ENCODE results near the gene PRKAG2. TPM values are rescaled to one million over a fixed set of nuclear protein-coding genes. Genes with fewer than 3 reads are reported as not detected.

The PRKAG2 gene
- total RNA-seq, 2 experiments from 2014 or later, result 16.9 to 18.7 TPM

DNA sequence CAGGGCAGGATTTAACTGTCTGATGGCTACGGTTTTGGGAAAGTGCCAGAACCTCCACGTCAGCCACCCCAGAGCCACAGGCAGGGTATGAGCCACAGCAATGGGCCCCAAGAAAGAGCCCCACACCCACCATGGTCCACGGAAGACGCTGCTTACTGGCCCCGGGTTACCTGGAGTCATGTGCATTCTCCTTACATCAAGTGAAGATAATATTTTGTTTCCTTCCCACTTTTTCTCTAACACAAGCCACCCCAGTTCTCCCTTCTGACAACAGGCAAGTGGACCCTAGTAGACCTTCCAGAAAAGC, 67.1 kb downstream of the PRKAG2 start:
- H3K4me3 Mint-ChIP-seq, result no peak overlapping the region
- peaks cover 5% of the 10 kb centered on the region for H3K4me1 Mint-ChIP-seq (ENCODE audit: low read depth)
- CTCF ChIA-PET, result no interaction called here
- no peaks in the 10 kb centered on the region for H3K27me3 Mint-ChIP-seq (ENCODE audit: low read depth)
- no peak overlapping the region for H3K27ac Mint-ChIP-seq
- intact Hi-C loops (cut with micrococcal nuclease), result no loop called here
- no peaks in the 10 kb centered on the region for H3K36me3 Mint-ChIP-seq (ENCODE audit: low read depth)
- DNase-seq, result no peak
- no peaks in the 10 kb centered on the region for H3K9me3 Mint-ChIP-seq

DNA sequence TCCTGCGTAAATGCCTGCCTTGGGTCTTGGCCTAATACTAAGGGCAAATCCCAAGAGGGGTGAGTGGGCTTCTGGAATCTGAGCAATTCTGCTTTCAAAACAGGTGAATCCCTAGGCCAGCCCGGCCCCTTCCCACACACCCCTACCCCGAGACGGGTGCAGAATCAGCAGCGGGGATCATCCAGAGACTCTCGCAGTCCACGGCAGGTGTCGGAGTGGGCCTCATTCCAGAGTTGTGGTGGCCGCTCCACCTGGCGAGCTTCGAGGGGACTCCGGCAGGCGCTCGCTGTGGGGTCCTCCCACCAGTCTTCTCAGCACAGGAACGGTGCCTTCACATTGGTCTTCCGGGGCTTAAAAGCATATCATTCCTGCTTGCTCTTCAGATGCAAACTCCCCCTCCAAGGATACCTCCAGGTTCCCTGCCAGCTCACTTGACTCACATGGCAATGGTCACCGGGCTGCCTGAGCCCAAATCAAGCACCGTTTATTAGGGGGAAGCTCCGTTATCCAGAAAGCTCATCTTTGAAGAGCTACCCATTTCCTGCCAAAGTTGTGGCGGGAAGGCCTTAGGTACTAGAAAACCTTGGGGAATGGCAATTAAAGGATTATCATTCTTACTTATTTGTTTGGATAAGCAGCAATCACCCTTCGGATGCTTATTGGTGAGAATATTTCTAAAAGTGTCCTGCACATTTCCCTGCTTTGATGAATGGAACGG, 67.6 kb downstream of the PRKAG2 start:
- H3K27ac Mint-ChIP-seq, result no peak overlapping the region
- H3K4me1 Mint-ChIP-seq (ENCODE audit: low read depth), result peaks cover 5% of the 10 kb centered on the region
- intact Hi-C loops (cut with micrococcal nuclease), result no loop called here
- H3K4me3 Mint-ChIP-seq, result no peak overlapping the region
- H3K36me3 Mint-ChIP-seq (ENCODE audit: low read depth), result no peaks in the 10 kb centered on the region
- CTCF ChIA-PET, result interaction anchor here (0.6 kb wide), 2 partner anchors 124 to 150 kb away, joined by 3 to 6 read pairs; no protein-coding TSS in a partner anchor
- H3K9me3 Mint-ChIP-seq, result no peaks in the 10 kb centered on the region
- DNase-seq, result no peak
- no peaks in the 10 kb centered on the region for H3K27me3 Mint-ChIP-seq (ENCODE audit: low read depth)

DNA sequence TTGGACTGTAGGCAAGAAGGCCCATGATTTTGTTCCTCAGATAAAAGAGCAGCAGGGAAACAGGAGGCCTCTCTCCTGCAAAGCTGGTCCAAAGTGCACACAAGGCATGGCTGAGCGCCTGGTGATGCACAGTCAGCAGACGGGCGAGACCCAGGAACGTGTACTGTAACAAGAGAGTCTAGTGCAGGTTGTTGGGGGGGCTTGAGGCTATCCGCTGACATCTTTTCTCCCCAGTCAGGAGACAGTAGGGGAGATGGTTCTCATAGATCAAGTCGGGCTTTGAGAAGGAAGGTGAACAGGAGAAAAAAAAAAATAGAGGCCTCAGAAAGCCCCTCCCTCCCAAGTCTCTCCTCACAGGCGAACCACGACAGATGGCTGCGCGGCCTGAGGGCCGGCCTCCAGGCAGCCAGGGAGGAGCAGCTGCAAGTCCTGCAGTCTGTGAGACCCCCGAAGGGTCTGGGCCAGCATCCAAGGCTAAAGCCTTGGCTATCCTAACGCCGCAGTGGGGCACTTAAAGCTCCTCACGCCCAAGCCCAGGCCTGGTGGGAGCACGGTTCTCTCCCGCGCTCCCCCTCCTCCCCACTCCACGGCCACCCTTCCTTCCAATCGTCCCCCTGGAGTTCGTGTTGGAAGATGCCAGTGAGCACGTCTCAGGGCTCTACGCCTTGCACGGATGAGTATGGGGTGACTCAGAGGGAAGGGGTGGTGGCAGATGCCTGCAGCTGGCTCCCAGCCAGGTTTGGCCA, 68.3 kb downstream of the PRKAG2 start:
- no peak for DNase-seq
- Mint-ChIP-seq H3K27me3 (ENCODE audit: low read depth) (no peaks in the 10 kb centered on the region), H3K9me3 (no peaks in the 10 kb centered on the region), H3K27ac (no peak overlapping the region), H3K4me3 (no peak overlapping the region), H3K4me1 (ENCODE audit: low read depth) (peaks cover under 1% of the 10 kb centered on the region), H3K36me3 (ENCODE audit: low read depth) (no peaks in the 10 kb centered on the region)
- intact Hi-C loops (cut with micrococcal nuclease), result no loop called here
- CTCF ChIA-PET, result interaction anchor here (0.6 kb wide), 2 partner anchors 125 to 149 kb away, joined by 3 to 6 read pairs; no protein-coding TSS in a partner anchor

DNA sequence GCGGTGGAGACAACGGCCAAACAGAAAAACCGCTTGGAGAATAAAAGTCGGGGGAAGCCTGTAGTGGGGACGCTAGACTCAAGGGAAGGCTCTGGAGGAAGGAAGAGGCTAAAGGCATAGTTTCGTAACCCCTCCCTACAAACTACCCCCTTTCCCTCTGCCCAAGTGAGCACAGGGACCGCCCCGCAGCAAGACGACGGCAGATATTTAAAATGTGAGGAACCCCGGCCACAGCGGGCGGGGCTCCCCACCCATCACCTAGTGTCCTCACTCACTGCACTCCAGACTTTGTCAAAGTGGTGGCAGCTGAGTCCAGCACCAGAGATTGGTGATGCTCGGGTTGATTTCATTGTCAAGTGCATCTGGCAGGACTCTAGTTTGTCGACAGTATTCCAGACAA, 69.1 kb downstream of the PRKAG2 start:
- H3K36me3 Mint-ChIP-seq (ENCODE audit: low read depth), result no peaks in the 10 kb centered on the region
- H3K4me3 Mint-ChIP-seq, result no peak overlapping the region
- H3K27me3 Mint-ChIP-seq (ENCODE audit: low read depth), result no peaks in the 10 kb centered on the region
- H3K4me1 Mint-ChIP-seq (ENCODE audit: low read depth), result no peaks in the 10 kb centered on the region
- DNase-seq, result no peak
- H3K9me3 Mint-ChIP-seq, result no peaks in the 10 kb centered on the region
- intact Hi-C loops (cut with micrococcal nuclease), result no loop called here
- H3K27ac Mint-ChIP-seq, result no peak overlapping the region
- CTCF ChIA-PET, result interaction anchor here (1.0 kb wide), 1 partner anchor 25 kb away, joined by 5 read pairs; no protein-coding TSS in a partner anchor

DNA sequence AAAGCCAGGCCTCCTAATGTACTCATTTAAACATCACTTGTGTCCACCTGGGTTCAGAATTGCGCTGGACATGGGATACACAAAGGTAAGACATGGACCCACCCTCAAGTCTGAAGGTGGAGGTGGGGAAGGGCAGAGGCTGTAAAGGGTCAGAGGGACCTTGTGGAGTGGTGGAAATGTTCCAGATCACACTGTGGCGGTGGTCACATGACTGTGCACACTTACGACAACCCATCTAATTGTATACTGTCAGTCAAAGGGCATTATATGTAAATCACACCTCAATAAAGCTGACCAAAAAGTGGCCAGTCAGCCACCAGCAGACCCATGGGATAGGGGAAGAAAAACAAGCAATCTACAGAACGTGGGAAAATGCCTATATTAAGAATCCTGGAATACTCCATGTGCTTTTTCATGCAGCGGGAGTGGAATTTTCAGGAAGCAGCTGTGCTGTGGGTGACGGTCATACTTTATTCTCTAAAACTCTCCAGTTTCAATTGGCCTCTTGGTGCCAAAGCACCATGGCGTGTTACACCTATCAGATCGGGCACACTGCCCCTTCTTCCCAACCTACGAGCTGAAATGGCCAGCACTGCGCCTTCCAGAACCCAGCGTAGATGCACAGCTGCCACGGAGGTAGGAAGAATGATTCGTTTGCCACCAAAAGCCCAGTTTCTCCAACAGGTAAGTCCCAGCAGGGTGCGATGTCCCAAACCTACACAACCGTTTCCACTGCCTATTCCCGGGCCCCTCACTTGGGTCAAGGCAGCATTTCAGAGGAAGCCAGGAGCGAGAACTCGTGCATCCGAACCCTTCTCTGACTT, 69.8 kb downstream of the PRKAG2 start:
- no peak overlapping the region for H3K4me3 Mint-ChIP-seq
- no peaks in the 10 kb centered on the region for H3K4me1 Mint-ChIP-seq (ENCODE audit: low read depth)
- no peak for DNase-seq
- CTCF ChIA-PET, result interaction anchor here (0.5 to 1.0 kb wide), 2 partner anchors 24 to 121 kb away, joined by 3 to 5 read pairs; no protein-coding TSS in a partner anchor
- intact Hi-C loops (cut with micrococcal nuclease), result no loop called here
- no peak overlapping the region for H3K27ac Mint-ChIP-seq
- no peaks in the 10 kb centered on the region for H3K9me3 Mint-ChIP-seq
- no peaks in the 10 kb centered on the region for H3K36me3 Mint-ChIP-seq (ENCODE audit: low read depth)
- no peaks in the 10 kb centered on the region for H3K27me3 Mint-ChIP-seq (ENCODE audit: low read depth)

DNA sequence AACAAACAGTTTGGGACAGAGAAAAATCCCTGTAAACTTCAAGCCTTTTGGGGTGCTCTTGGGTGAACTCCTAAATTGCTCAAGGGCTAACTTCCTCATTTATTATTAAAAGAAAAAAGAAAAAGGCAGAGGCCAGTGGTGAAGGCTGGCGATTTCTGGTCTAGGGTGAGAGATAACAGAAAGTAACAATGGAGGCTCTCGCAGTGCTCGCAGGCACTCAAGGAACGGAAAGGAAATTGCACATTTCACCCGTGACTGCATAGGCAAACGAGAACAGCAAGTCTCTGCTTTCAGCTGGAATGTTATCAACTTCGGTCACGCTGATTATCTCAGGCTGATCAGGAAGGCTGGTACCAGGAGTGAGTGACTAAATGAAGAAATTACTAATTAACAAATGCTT, 70.7 kb downstream of the PRKAG2 start:
- no peaks in the 10 kb centered on the region for H3K4me1 Mint-ChIP-seq (ENCODE audit: low read depth)
- H3K36me3 Mint-ChIP-seq (ENCODE audit: low read depth), result no peaks in the 10 kb centered on the region
- CTCF ChIA-PET, result no interaction called here
- no peaks in the 10 kb centered on the region for H3K9me3 Mint-ChIP-seq
- no peaks in the 10 kb centered on the region for H3K27me3 Mint-ChIP-seq (ENCODE audit: low read depth)
- no peak overlapping the region for H3K27ac Mint-ChIP-seq
- no peak overlapping the region for H3K4me3 Mint-ChIP-seq
- intact Hi-C loops (cut with micrococcal nuclease), result no loop called here
- DNase-seq, result no peak

DNA sequence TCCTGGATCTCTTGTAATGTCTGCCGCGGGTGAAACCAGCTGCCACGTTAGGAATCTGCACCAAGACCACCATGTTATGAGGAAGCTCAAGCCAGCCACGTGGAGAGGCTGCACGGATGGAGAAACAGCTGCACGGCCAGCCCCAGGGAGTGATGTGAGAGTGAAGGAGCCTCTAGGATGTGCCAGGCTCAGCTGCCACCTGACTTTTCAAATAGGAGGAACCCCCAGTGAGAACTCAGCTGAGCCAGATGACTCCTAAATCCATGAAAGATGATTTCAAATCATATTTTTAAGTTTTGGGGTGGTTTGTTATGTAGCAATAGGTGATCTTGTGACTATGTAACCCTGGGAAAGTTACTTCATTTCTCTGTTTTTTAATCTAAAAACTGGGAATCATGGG, 71.7 kb downstream of the PRKAG2 start:
- no peaks in the 10 kb centered on the region for H3K4me1 Mint-ChIP-seq (ENCODE audit: low read depth)
- no peaks in the 10 kb centered on the region for H3K36me3 Mint-ChIP-seq (ENCODE audit: low read depth)
- H3K4me3 Mint-ChIP-seq, result no peak overlapping the region
- no peaks in the 10 kb centered on the region for H3K9me3 Mint-ChIP-seq
- no peak for DNase-seq
- H3K27ac Mint-ChIP-seq, result no peak overlapping the region
- CTCF ChIA-PET, result interaction anchor here (0.6 kb wide), 1 partner anchor 23 kb away, joined by 3 read pairs; no protein-coding TSS in a partner anchor
- intact Hi-C loops (cut with micrococcal nuclease), result no loop called here
- no peaks in the 10 kb centered on the region for H3K27me3 Mint-ChIP-seq (ENCODE audit: low read depth)

DNA sequence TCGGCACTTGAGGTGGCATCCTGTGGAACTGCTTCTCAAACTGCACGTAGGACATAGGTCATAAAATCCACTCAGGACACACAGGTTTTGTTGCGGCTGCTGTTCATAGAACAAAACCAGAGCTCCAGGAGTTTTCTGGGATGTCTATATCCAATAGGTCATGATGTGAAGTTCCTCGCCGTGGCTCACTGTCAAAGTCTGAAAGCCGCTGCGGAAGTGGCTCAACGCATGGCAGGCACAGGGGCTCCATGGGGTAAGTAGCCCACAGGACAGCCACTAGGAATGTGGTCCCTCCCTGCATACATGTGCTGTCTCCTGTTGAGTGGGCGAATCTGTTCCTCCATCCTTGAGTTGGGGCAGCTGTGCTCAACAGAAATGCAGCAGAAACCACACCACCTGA, 72.2 kb downstream of the PRKAG2 start:
- H3K4me1 Mint-ChIP-seq (ENCODE audit: low read depth), result no peaks in the 10 kb centered on the region
- no peaks in the 10 kb centered on the region for H3K36me3 Mint-ChIP-seq (ENCODE audit: low read depth)
- CTCF ChIA-PET, result no interaction called here
- no peak overlapping the region for H3K27ac Mint-ChIP-seq
- DNase-seq, result no peak
- intact Hi-C loops (cut with micrococcal nuclease), result no loop called here
- no peaks in the 10 kb centered on the region for H3K9me3 Mint-ChIP-seq
- no peaks in the 10 kb centered on the region for H3K27me3 Mint-ChIP-seq (ENCODE audit: low read depth)
- H3K4me3 Mint-ChIP-seq, result no peak overlapping the region

DNA sequence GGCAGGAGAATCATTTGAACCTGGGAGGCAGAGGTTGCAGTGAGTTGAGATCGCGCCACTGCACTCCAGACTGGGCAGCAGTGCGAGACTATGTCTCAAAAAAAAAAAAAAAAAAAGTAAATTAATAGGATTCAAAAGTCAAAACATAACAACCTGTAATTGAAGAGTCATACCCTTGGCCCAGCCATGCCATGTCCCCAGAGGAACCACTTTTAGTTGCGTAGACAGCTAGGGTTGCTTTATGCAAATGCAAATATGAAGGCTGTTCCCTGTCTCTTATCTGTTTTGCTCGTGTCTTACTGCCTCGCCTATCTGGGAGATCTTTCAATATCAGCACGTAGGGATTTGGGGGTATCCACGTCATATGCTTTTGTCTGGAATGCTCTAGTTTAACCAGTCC, 73.1 kb downstream of the PRKAG2 start:
- Mint-ChIP-seq H3K9me3 (no peaks in the 10 kb centered on the region), H3K36me3 (ENCODE audit: low read depth) (no peaks in the 10 kb centered on the region), H3K27me3 (ENCODE audit: low read depth) (no peaks in the 10 kb centered on the region), H3K4me3 (no peak overlapping the region), H3K4me1 (ENCODE audit: low read depth) (no peaks in the 10 kb centered on the region), H3K27ac (no peak overlapping the region)
- no peak for DNase-seq
- CTCF ChIA-PET, result interaction anchor here (0.6 to 1.7 kb wide), 2 partner anchors 21 to 83 kb away, joined by 3 to 5 read pairs; no protein-coding TSS in a partner anchor
- intact Hi-C loops (cut with micrococcal nuclease), result no loop called here

DNA sequence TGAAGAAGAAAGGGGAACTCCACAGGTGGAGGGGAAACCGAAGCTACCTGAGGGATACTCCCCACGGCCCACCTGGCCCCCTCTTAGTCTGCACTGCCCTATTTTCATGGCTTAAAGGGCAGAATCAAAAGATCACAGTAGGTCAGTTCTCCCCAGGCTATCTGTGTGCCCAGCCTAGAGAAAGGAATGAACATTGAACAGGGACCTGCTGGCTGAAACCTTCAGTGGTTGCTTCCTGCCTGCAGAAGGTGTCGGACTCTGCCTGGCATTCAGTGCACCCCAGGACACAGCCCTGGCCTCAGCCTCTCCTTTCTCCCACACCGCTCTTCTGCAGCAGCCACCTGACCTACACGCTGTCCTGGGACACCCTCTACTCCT, 74.5 kb downstream of the PRKAG2 start:
- CTCF ChIA-PET, result interaction anchor here (1.7 kb wide), 1 partner anchor 20 kb away, joined by 5 read pairs; no protein-coding TSS in a partner anchor
- no peak for DNase-seq
- H3K27ac Mint-ChIP-seq, result no peak overlapping the region

DNA sequence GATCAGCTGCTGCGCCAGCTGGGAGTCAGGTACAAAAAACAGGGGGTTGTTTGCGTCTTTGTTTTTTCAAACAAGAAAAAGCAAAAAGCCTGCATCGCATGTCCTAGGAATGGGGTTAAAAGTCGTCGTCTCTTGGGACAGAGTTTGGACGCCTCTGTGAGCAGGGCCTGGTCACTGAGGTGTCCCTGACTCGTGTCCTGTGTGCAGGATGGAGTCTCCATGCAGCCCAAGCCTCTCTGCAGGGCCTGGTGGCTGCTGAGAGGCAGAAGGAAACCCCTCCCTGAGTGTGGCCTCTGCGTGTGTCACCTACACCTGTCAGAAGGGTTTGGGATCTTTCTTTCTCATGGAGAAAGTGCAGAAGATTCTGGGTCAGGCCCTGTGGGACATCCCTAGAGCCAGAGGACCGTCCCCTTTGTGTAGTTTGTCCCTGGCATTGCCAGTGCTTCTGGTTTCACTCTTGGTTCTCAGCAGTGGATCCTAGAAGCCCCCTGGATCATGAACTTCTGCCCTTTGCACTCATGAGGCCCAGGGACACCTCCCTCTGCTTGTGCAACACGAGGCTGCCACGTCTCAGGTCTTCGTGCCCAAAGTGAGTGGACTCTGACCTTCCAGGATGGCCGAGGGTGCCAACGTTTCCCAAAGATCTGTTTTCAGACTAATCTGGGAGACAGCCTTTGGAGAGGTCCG, 75.0 kb downstream of the PRKAG2 start:
- DNase-seq, result no peak
- CTCF ChIA-PET, result no interaction called here
- no peaks in the 10 kb centered on the region for H3K9me3 Mint-ChIP-seq
- no peak overlapping the region for H3K4me3 Mint-ChIP-seq
- no peaks in the 10 kb centered on the region for H3K36me3 Mint-ChIP-seq (ENCODE audit: low read depth)
- no peaks in the 10 kb centered on the region for H3K4me1 Mint-ChIP-seq (ENCODE audit: low read depth)
- no peaks in the 10 kb centered on the region for H3K27me3 Mint-ChIP-seq (ENCODE audit: low read depth)
- no peak overlapping the region for H3K27ac Mint-ChIP-seq
- intact Hi-C loops (cut with micrococcal nuclease), result no loop called here

More for the DNA sequence above, 74.5 kb downstream of the PRKAG2 start:
- Mint-ChIP-seq H3K9me3 (no peaks in the 10 kb centered on the region), H3K27me3 (ENCODE audit: low read depth) (no peaks in the 10 kb centered on the region), H3K4me3 (no peak overlapping the region), H3K4me1 (ENCODE audit: low read depth) (no peaks in the 10 kb centered on the region), H3K36me3 (ENCODE audit: low read depth) (no peaks in the 10 kb centered on the region)
- intact Hi-C loops (cut with micrococcal nuclease), result no loop called here

DNA sequence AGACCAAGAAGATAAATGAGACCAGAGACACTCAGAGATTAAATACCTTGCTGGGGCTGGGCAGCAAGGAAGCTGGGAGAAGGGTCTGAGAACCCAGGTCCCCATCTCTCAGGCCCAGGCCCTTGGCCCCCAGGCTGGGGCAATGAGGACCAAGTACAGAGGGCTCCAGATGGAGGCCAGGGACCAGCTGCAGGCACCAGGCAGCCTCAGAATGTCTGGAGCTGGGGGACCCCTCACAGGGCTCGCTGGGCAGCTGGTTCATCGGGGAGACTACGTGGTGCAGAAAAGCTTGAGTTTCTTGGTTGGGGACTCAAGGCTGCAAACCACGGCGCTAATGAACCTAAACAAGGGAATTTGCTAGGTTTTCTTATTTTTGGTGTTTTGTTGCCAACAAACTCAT, 75.6 kb downstream of the PRKAG2 start:
- Mint-ChIP-seq H3K9me3 (no peaks in the 10 kb centered on the region), H3K4me1 (ENCODE audit: low read depth) (no peaks in the 10 kb centered on the region), H3K27me3 (ENCODE audit: low read depth) (no peaks in the 10 kb centered on the region), H3K4me3 (no peak overlapping the region), H3K27ac (no peak overlapping the region), H3K36me3 (ENCODE audit: low read depth) (no peaks in the 10 kb centered on the region)
- intact Hi-C loops (cut with micrococcal nuclease), result no loop called here
- no peak for DNase-seq
- CTCF ChIA-PET, result no interaction called here
